Posterior cingulate gyrus (tissue), 11 donors: Measurements from ENCODE around the gene HSH2D.
A peak's percentile ranks its signal among the peaks of the same experiment; 100 is the strongest.
"Not testable (repeated sequence)": the region's sequence is repeated elsewhere in the genome, so short reads cannot be mapped to it uniquely, and the experiment has no call there.

ENCODE experiments used
- DNase-seq, 10 donors: peaks; one replicate each; pipeline versions ENCODE4 v3.0.0 to v3.0.0-alpha.2; 2020 to 2021; ENCODE audit warnings: mixed read lengths in 3 of 10
- intact Hi-C: fragments of 100-400 bp; cut with DNase I; formaldehyde crosslinking; loops from one replicate; pipeline ENCODE4 v1.15.1; 2023

Gene HSH2D

DNA sequence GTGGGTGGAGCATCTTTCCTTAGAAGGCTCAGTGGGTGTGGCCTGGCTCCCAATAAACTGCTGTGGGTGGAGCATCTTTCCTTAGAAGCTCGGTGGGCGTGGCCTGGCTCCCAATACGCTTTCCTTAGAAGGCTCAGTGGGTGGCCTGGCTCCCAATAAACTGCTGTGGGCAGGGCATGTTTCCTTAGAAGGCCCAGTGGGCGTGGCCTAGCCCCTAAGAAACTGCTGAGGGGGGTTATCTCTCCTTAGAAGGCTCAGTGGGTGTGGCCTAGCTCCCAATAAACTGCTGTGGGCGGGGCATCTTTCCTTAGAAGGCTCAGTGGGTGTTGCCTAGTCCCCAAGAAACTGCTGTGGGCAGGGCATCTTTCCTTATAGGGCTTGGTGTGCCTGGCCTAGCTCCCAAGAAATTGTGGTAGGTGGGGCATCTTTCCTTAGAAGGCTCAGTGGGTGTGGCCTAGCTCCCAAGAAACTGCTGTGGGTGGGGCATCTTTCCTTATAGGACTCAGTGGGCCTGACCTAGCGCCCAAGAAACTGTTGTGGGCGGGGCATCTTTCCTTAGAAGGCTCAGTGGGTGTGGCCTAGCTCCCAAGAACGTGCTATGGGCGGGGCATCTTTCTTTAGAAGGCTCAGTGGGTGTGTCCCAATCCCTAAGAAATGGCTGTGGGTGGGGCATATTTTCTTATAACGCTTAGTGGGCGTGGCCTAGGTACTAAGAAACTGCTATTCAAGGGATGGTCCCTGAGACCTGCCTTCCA lies 10.3 kb downstream of the HSH2D start:
- intact Hi-C loops, result no loop called here
- peak in 1 of 10 donors; percentile 8 for DNase-seq

GRCh38 chr19:16154557-16154956 lies 11.1 kb downstream of the HSH2D start:
- DNase-seq, result peak in 1 of 10 donors; percentile 63
- intact Hi-C loops, result no loop called here

GRCh38 chr19:16155128-16155527 lies 11.6 kb downstream of the HSH2D start:
- intact Hi-C loops, result no loop called here
- DNase-seq, result no peak

GRCh38 chr19:16156904-16157303 lies 13.4 kb downstream of the HSH2D start:
- DNase-seq, result no peak
- intact Hi-C loops, result no loop called here

GRCh38 chr19:16157601-16158000 lies 14.1 kb downstream of the HSH2D start:
- intact Hi-C loops, result no loop called here
- DNase-seq, result no peak

- intact Hi-C loops, result no loop called here
These were observed 16.2 kb downstream of the HSH2D start for GRCh38 chr19:16159655-16160054.

DNA sequence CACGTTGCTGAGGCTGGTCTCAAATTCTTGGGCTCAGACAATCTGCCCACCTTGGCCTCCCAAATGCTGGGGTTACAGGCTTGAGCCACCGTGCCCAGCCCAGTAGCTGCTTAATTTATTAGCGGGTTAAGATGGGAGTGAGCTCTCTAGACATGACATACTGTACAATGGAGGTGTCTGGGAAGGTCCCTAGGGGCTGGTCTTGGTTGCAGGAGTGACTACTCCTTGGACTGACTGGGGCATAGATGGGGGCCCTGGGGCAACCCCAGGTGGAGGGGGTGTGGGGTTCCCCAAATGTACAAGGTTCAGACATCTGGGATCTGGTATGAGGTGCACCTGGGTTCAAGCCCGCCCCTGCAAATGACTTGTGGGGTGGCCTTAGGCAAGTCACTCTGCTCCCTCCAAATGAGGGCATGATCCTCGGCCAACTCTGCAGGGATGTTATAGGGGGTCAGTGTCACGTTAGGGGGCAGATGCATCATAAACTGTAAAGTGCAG lies 17.0 kb downstream of the HSH2D start:
- intact Hi-C loops, result no loop called here
- no peak for DNase-seq

More at GRCh38 chr19:16159655-16160054, 16.2 kb downstream of the HSH2D start:
- peak in 1 of 10 donors; percentile 16 for DNase-seq

GRCh38 chr19:16160943-16161560 lies 17.6 kb downstream of the HSH2D start:
- intact Hi-C loops, result no loop called here
- DNase-seq, result no peak

GRCh38 chr19:16161840-16162239 lies 18.4 kb downstream of the HSH2D start:
- intact Hi-C loops, result no loop called here
- peak in 1 of 10 donors; percentile 8 for DNase-seq

- peak in 1 of 10 donors; percentile 37 for DNase-seq
These were observed 20.9 kb downstream of the HSH2D start for GRCh38 chr19:16164222-16164890.

DNA sequence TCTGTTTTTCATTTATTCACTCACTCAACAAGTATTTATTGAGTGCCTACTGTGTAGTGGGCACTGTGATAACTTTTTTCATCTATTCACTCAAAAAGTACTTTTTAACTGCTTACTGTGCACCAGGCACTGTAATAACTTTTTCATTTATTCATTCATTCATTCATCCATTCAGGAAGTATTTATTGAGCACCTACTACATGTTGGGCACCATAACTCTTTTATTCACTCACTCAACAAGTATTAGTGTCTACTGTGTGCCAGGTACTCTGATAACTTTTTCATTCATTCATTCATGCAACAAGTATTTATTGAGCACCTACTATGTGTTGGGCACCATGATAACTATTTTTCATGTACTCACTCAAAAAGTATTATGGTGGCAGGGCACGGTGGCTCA lies 22.9 kb downstream of the HSH2D start:
- intact Hi-C loops, result no loop called here
- DNase-seq, result no peak

More at GRCh38 chr19:16164222-16164890, 20.9 kb downstream of the HSH2D start:
- intact Hi-C loops, result no loop called here

DNA sequence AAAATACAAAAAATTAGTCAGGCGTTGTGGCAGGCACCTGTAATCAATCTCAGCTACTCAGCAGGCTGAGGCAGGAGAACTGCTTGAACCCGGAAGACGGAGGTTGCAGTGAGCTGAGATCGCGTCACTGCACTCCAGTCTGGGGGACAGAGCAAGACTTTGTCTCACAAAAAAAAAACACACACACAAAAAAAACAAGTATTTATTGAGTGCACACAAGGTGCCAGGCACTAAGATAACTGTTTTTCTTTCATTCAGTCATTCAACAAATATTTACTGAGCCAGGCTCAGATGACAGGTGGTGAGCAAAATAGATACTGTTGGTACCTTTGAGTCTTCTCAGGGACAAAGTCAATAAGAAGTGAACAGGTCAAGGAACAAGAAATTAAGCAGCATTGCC lies 23.6 kb downstream of the HSH2D start:
- intact Hi-C loops, result no loop called here
- no peak for DNase-seq

DNA sequence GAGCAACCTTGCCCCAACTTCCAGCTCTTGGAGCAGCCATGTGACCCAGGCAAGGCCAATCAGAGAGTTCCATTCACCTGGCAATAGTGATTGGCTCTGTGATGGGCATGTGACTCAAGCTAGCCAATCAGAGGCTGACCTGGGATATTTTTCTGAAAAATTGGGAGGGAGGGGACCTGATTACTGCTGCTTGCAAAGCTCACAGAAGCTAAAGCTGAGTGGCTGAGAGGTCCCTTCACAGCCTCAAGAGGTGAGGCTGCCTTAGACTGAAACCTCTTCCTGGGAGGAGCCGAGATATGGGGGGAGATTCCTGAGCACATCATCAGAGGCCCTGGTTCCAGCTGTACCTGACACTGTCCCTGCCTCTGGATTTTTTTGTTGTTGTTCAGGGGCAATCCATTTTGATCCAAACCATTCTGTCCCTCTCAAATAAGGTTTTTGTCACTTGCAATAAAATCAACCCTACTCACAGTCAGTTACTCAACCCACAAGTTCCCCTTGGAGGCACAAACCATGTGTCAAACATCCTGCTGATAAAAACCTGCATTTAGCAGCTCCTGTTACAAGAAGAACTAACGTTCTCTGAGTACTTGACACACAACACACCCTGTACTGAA lies 25.1 kb downstream of the HSH2D start:
- no peak for DNase-seq
- intact Hi-C loops, result no loop called here

DNA sequence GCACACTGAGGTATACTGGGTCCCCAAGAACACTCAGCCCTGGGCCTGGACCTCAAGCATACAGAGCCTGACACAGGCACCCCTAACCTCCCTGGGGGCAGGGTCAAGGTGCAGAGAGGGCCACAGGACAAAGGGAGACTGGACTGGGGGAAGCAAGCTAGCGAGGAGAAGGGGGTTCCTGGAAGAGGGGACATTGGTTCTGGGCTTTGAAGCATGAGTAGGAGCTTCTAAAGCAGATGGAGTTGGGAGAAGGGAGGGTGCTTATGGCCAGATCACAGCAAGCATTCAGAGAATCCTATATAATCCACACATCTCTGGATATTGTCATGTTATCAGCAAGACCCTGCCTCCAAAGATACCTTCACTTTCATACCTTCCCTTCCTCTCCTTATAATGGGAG lies 26.6 kb downstream of the HSH2D start:
- intact Hi-C loops, result no loop called here

GRCh38 chr19:16175954-16176353 lies 32.5 kb downstream of the HSH2D start:
- no peak for DNase-seq
- intact Hi-C loops, result no loop called here

More for the DNA sequence above, 26.6 kb downstream of the HSH2D start:
- no peak for DNase-seq

GRCh38 chr19:16178866-16179265 lies 35.4 kb downstream of the HSH2D start:
- intact Hi-C loops, DNase-seq: not testable (repeated sequence)

GRCh38 chr19:16180611-16181010 lies 37.1 kb downstream of the HSH2D start:
- intact Hi-C loops, result no loop called here
- no peak for DNase-seq

GRCh38 chr19:16184665-16185122 lies 41.2 kb downstream of the HSH2D start:
- no peak for DNase-seq
- intact Hi-C loops, result loop anchor here (1.0 kb wide), 2 partner anchors 13 to 71 kb away; partner anchors contain the start of gene AP1M1

DNA sequence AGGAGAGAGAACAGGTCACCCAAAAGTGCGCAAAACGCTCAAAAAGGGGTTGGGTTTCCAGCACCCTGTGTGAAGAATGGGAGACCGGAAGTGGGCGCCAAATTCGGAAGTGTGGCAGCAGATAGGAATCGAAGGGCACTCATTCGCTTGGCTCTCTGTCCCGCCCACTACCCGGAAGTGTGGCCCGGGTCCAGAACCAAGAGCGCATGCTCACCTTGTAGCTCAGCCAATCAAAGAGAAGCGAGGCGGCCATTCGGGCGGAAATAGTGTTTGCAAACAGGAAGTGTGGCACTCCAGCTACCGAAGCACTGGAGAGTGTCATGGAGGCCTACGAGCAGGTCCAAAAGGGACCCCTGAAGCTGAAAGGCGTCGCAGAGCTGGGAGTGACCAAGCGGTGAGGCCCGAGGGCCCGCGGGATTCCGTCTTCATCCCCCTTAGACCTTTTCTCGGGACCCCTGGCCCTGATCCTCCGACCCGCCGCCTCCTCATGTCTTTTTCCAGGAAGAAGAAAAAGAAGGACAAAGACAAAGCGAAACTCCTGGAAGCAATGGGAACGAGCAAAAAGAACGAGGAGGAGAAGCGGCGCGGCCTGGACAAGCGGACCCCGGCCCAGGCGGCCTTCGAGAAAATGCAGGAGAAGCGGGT lies 41.8 kb downstream of the HSH2D start, which contains the start of gene FAM32A:
Gene FAM32A (plus strand): TSS at position 288 of the 645 bp plus-strand sequence. CDS start 33 bp downstream, at position 321.
- DNase-seq, result peak; percentile 94 to 99 (median 98)
- intact Hi-C loops, result loop anchor here (1.0 kb wide), 2 partner anchors 12 to 72 kb away; partner anchors contain the start of gene AP1M1

DNA sequence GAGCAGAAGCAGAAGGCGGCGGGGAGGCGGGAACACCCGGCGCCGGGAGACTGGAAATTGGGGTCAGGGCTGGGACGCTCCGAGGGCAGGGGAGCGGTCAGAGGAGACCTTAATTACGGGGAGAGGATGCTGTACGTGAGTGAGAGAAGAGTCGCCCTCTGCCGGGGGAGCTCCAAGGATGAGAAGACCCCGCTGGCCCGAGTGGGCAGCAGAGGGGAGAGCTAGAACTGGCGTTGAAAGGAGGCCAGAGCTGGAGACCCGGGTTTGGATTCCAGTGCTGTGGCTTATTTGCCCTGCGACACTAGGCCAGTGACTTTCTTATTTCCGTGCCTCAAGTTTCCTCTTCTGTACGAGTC lies 42.3 kb downstream of the HSH2D start:
- intact Hi-C loops, result loop anchor here (1.0 kb wide), 2 partner anchors 12 to 72 kb away; partner anchors contain the start of gene AP1M1
- DNase-seq, result peak in 5 of 10 donors; percentile 24 to 84 (median 26)
